Measurements from ENCODE around the gene BMP7. TPM values are rescaled to one million over a fixed set of nuclear protein-coding genes. Genes with fewer than 3 reads are reported as not detected.

The BMP7 gene
- total RNA-seq, 1 experiment from 2014 or later: 0.13 TPM

GRCh38 chr20:57129303-57129702, 137.1 kb downstream of the BMP7 start:
- intact Hi-C loops (cut with micrococcal nuclease; ENCODE audit: unreplicated experiment): no loop called here
- Histone ChIP-seq H3F3A (ENCODE audit: insufficient read depth, low read depth) (no peaks in the 10 kb centered on the region), H3K4me2 (no peak overlapping the region), H4K20me1 (ENCODE audit: insufficient read depth) (no peaks in the 10 kb centered on the region), H2AFZ (no peak overlapping the region), H3K4me1 (replicated peaks; ENCODE audit: insufficient read depth) (no peaks in the 10 kb centered on the region), H3K27me3 (ENCODE audit: insufficient read depth, low read depth) (peaks cover 96% of the 10 kb centered on the region), H3K36me3 (ENCODE audit: low read depth) (no peaks in the 10 kb centered on the region), H3K9me3 (ENCODE audit: insufficient read depth, low read depth) (no peaks in the 10 kb centered on the region), H3K4me3 (no peak overlapping the region), H3K79me2 (ENCODE audit: low read depth) (no peaks in the 10 kb centered on the region), H3K27ac (no peak overlapping the region), H3K9me2 (ENCODE audit: insufficient read depth) (no peaks in the 10 kb centered on the region)
- POLR2A ChIA-PET (ENCODE audit: unreplicated experiment): no interaction called here
- CTCF ChIA-PET: no interaction called here
- no peak for DNase-seq
- no peak for TF ChIP-seq EZH2 (IDR thresholded peaks at IDR 0.05; ENCODE audit: low read depth)
- TF ChIP-seq, protein P1, sequence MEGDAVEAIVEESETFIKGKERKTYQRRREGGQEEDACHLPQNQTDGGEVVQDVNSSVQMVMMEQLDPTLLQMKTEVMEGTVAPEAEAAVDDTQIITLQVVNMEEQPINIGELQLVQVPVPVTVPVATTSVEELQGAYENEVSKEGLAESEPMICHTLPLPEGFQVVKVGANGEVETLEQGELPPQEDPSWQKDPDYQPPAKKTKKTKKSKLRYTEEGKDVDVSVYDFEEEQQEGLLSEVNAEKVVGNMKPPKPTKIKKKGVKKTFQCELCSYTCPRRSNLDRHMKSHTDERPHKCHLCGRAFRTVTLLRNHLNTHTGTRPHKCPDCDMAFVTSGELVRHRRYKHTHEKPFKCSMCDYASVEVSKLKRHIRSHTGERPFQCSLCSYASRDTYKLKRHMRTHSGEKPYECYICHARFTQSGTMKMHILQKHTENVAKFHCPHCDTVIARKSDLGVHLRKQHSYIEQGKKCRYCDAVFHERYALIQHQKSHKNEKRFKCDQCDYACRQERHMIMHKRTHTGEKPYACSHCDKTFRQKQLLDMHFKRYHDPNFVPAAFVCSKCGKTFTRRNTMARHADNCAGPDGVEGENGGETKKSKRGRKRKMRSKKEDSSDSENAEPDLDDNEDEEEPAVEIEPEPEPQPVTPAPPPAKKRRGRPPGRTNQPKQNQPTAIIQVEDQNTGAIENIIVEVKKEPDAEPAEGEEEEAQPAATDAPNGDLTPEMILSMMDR (conservative IDR thresholded peaks at IDR 0.05): no peak
- BruUV-seq (replicated peaks): no TSS peak

GRCh38 chr20:57128044-57128757, 138.2 kb downstream of the BMP7 start:
- Histone ChIP-seq H3F3A (ENCODE audit: insufficient read depth, low read depth) (no peaks in the 10 kb centered on the region), H3K79me2 (ENCODE audit: low read depth) (no peaks in the 10 kb centered on the region), H3K9me3 (ENCODE audit: insufficient read depth, low read depth) (no peaks in the 10 kb centered on the region), H3K4me3 (no peak overlapping the region), H3K9me2 (ENCODE audit: insufficient read depth) (no peaks in the 10 kb centered on the region), H2AFZ (no peak overlapping the region), H3K27me3 (ENCODE audit: insufficient read depth, low read depth) (peaks cover 96% of the 10 kb centered on the region), H3K4me2 (no peak overlapping the region), H3K4me1 (replicated peaks; ENCODE audit: insufficient read depth) (no peaks in the 10 kb centered on the region), H3K36me3 (ENCODE audit: low read depth) (no peaks in the 10 kb centered on the region), H4K20me1 (ENCODE audit: insufficient read depth) (no peaks in the 10 kb centered on the region), H3K27ac (no peak overlapping the region)
- CTCF ChIA-PET: no interaction called here
- DNase-seq: no peak
- intact Hi-C loops (cut with micrococcal nuclease; ENCODE audit: unreplicated experiment): no loop called here
- POLR2A ChIA-PET (ENCODE audit: unreplicated experiment): no interaction called here
- TF ChIP-seq EZH2 (IDR thresholded peaks at IDR 0.05; ENCODE audit: low read depth): no peak
- TF ChIP-seq, protein P1 (conservative IDR thresholded peaks at IDR 0.05): no peak
- no TSS peak for BruUV-seq (replicated peaks)

- BruUV-seq (replicated peaks): no TSS peak
- no peak overlapping the region for H3K4me2 ChIP-seq
- ChIA-PET CTCF (no interaction called here), POLR2A (ENCODE audit: unreplicated experiment) (no interaction called here)
- H3K9me2 ChIP-seq (ENCODE audit: insufficient read depth): no peaks in the 10 kb centered on the region
- H3K4me1 ChIP-seq (replicated peaks; ENCODE audit: insufficient read depth): no peaks in the 10 kb centered on the region
- H3K9me3 ChIP-seq (ENCODE audit: insufficient read depth, low read depth): no peaks in the 10 kb centered on the region
- H3F3A ChIP-seq (ENCODE audit: insufficient read depth, low read depth): no peaks in the 10 kb centered on the region
- DNase-seq: no peak
- no peaks in the 10 kb centered on the region for H3K36me3 ChIP-seq (ENCODE audit: low read depth)
- no peaks in the 10 kb centered on the region for H4K20me1 ChIP-seq (ENCODE audit: insufficient read depth)
- H3K27ac ChIP-seq: no peak overlapping the region
- H3K4me3 ChIP-seq: no peak overlapping the region
- peaks cover 90% of the 10 kb centered on the region for H3K27me3 ChIP-seq (ENCODE audit: insufficient read depth, low read depth)
- H3K79me2 ChIP-seq (ENCODE audit: low read depth): no peaks in the 10 kb centered on the region
- intact Hi-C loops (cut with micrococcal nuclease; ENCODE audit: unreplicated experiment): no loop called here
- no peak for TF ChIP-seq EZH2 (IDR thresholded peaks at IDR 0.05; ENCODE audit: low read depth)
- TF ChIP-seq, protein P1 (conservative IDR thresholded peaks at IDR 0.05): no peak
- H2AFZ ChIP-seq: no peak overlapping the region
These were observed 139.9 kb downstream of the BMP7 start for GRCh38 chr20:57126481-57127092.
